ENCODE data around the gene DENND2A.
"Not testable (repeated sequence)": the region's sequence is repeated elsewhere in the genome, so short reads cannot be mapped to it uniquely, and the experiment has no call there.

The DENND2A gene

DNA sequence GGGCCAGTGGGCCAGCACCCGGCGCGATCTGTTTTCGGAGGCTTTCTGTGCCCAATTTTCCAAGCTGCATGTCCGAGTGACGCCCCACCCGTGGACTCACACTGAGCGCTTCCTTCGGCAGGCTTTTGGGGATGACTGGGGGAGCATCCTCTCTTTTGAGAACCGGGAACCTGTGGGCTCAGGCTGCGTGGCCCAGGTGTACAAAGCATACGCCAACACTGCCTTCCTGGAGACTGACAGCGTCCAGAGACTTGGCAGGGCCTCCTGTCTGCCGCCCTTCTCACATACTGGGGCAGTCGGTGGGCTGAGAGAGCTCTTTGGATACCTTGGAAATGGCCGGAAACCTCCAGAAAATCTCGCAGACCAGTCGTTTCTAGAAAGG, 33.2 kb upstream of the DENND2A start:
- H3K4me3 ChIP-seq: peak overlapping the region; percentile 54 to 90 (median 79)
- peak overlapping the region in 19 of 21 experiments; percentile 77 to 96 (median 89) for H3K27ac ChIP-seq

DNA sequence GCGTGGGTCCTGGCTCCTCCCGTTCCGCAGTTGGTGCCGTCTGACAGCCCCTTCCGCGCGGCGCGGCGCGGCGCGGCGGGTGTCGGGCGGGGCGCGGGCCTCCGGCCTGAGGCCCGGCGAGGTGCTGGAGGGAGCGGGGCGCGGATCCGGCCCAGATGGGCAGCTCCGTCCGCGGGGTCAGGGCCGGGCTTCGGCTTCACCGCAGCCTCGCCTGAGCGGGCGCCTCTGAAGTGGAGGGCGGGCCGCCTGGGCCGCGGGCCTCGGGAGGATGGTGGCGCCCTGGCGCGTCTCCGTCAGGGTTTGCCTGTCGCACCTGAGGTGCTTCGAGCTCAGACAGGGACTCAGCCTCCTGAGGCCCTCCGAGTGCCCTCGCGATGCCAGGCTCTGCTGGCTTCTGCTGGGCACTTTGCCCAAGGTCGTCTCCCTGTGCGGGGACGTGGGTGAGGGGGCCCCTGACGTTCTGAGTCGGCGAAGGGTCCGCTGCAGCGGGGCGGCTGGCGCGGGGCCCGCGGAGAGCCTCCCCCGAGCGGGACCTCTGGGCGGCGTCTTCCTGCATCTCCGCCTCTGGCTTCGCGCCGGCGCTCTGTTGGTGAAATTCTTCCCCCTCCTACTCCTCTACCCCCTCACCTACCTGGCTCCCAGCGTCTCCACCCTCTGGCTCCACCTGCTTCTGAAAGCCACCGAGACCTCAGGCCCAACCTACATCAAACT, 32.6 kb upstream of the DENND2A start:
- Histone ChIP-seq H3K4me3 (peak overlapping the region; percentile 54 to 90 (median 79)), H3K27ac (peak overlapping the region; percentile 66 to 96 (median 87))

DNA sequence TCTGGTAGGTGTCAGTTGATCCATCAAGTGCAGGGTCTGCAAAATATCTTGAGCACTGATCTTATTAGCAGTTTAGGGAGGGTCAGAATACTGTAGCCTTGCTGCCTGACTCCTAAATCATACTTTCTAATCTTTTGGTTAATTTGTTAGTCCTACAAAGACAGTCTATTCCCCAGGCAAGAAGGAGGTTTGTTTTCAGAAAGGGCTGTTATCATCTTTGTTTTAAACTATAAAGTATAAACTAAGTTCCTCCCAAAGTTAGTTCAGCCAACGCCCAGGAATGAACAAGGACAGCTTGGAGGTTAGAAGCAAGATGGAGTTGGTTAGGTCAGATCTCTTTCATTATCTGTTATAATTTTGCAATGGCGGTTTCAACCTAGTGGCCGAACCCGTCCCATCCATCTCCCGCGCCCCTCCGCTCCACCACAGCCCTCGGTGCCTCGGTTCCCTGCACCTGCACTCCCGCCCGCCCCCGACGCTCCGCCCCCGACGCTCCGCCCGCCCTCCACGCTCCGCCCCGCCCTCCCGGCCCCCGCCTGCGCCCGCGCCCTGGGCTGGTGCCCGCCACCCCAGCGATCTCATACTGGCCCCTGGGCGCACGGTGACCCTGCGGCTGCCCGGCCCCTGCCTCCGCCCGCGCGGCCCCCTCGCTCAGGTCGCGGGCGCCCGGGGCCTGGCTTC, 31.9 kb upstream of the DENND2A start, which contains the start of gene ADCK2:
Gene ADCK2 (plus strand): TSS at position 564 of the 681 bp plus-strand sequence. CDS start 386 bp downstream, outside the sequence.
- Histone ChIP-seq H3K4me3 (peak within 1 kb of the TSS; percentile 54 to 90 (median 79)), H3K27ac (peak within 1 kb of the TSS; percentile 66 to 96 (median 87))

DNA sequence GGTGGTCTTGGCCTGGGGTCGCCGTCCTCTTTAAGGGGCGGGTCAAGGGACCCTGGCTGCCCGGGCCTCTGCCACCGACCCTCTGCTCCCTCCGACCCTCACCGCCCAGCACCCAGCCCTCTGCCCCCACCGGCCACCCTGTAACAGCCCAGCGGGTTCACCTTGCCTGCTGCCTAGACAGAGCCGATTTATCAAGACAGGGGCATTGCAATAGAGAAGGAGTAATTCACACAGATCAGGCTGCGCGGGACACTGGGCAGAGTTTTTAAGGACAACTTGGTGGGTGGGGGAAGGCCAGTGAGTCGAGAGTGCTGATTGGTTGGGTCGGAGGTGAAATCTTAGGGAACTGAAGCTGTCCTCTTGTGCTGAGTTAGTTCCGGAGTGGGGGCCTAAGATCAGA, 31.4 kb upstream of the DENND2A start:
- Histone ChIP-seq H3K27ac (peak overlapping the region in 2 of 21 experiments; percentile 82 to 95), H3K4me3 (no peak overlapping the region)

DNA sequence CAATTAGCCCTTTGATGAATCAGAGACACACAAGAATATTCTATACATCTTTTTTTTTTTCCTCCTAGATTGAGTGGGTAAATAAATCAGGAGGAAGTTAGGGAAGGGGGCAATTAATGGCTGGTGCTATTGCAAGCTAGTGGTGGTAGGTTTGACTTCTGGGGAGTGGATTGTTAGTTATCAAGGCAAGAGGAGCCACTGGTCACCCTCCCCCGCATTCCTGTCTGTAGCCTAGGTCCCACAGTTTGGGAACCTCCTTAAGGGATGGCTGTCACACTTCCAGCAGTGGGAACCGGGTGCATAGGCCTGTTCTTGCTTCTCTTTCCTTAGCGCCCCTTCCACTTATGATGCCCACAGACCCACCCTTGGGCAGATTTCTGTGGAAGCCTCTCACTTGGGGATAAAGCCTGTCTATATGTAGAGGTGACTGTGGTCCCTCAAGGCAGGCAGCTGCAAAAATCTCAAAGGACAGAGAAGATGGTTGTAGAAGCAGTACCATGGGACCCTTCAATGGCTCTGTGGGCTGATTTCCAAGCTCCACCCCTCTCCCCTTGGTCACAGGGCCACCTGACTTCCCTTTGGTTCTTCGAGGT, 29.8 kb upstream of the DENND2A start:
- Histone ChIP-seq H3K4me3 (no peak overlapping the region), H3K27ac (no peak overlapping the region)

DNA sequence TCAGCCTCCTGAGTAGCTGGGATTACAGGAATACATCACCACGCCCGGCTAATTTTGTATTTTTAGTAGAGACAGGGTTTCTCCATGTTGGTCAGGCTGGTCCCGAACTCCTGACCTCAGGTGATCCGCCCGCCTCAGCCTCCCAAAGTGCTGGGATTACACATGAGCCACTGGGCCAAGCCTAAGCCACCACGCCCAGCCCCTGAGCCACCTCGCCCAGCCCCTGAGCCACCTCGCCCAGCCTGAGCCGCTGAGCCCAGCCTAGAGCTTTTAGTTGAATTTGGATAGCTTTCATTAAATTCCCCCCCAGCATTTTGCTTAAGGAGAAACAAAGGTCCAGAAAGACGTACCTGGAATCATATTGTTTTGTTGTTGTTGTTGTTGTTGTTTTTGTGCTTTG, 29.2 kb upstream of the DENND2A start:
- H3K27ac ChIP-seq, H3K4me3 ChIP-seq: not testable (repeated sequence)

DNA sequence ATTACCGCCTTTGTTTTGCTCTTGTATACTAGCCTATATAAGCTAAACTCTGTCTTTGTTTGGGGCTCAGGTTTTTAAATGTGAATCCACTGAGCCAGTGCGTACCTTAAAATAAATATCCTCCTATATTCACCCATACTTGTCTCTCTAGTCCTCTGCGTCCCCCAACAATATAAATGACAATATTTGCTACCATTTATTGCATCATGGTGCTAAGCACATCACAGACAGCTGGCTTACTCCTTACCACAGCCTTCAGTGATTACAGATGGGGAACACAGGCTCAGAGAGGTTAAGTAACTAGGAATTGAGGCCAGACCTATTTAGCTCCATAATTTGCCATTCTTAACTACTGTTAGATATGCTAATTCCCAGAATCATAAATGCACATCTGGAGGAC, 28.7 kb upstream of the DENND2A start:
- no peak overlapping the region for H3K27ac ChIP-seq
- no peak overlapping the region for H3K4me3 ChIP-seq

DNA sequence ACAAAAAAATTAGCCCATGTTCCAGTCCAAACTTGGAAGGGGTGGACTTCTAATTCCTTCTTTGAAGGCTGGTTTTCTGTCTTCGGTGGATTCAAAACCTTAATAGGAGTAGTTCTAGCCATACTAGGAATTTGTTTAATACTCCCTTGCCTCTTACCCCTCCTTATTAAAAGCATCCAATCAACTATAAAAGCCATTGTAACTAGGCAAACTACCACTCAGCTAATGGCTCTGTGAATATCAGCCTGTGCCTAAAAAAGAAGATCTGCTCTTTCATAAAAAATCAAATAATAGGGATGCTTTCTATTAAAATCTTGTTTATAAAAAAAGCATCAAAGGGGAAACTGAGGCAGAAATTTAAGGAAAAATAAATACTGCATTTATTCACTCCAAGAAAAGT, 28.0 kb upstream of the DENND2A start:
- H3K27ac ChIP-seq: no peak overlapping the region
- no peak overlapping the region for H3K4me3 ChIP-seq

DNA sequence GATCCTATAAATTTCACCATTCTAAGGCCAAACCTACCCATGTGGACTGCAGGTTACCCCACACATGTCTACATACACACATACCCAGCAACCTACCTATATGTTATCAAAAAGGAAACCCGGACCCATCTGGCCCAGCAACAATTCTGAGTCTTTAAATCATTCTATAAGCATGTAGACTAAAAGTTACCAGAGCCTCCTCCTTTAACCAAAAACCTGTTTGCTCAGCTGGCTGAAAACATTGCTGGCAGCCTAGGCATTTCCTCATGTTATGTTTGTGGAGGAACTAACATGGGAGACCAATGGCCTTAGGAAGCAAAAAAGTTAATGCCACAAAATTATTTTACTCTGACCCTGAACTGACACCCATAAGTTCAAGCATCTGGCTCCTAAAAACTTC, 26.9 kb upstream of the DENND2A start:
- H3K4me3 ChIP-seq: no peak overlapping the region
- H3K27ac ChIP-seq: no peak overlapping the region

DNA sequence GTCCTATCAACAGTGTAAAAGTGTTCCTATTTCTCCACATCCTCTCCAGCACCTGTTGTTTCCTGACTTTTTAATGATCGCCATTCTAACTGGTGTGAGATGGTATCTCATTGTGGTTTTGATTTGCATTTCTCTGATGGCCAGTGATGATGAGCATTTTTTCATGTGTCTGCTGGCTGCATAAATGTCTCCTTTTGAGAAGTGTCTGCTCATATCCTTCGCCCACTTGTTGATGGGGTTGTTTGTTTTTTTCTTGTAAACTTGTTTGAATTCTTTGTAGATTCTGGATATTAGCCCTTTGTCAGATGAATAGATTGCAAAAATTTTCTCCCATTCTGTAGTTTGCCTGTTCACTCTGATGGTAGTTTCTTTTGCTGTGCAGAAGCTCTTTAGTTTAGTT, 22.3 kb upstream of the DENND2A start:
- H3K27ac ChIP-seq, H3K4me3 ChIP-seq: not testable (repeated sequence)

DNA sequence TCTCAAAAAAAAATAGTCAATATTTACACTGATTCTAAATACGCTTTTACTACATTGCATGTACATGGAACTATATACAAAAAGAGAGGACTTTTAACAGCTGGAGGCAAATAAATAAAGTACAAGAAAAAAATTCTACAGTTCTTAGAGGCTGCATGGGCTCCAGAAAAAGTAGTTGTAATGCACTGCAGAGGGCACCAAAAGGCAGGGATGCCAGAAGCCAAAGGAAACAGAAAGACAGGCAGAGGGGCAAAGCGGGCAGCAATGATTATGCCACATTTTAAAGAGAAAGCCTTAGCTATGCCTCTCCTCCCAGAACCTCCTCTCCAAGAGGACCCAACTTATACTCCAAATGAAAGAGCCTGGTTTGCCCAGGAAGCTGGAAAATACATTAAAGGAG, 20.5 kb upstream of the DENND2A start:
- no peak overlapping the region for H3K27ac ChIP-seq

DNA sequence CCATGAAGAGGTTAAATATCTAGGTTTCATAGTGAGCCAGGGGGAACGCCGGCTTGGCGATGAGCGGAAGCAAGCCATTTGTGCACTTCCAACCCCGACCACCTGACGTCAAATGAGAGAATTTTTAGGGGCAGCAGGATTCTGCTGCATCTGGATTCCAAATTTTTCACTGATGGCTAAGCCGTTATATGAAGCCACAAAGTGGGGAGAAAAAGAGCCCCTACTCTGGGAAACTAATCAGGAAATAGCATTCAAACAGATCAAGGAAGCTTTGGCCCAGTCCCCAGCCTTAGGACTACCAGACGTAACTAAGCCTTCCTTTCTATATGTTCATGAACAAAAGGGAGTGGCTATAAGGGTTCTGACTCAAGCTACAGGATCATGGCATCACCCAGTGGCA, 19.2 kb upstream of the DENND2A start:
- H3K27ac ChIP-seq: no peak overlapping the region
- no peak overlapping the region for H3K4me3 ChIP-seq

More for the DNA sequence above, 20.5 kb upstream of the DENND2A start:
- no peak overlapping the region for H3K4me3 ChIP-seq

DNA sequence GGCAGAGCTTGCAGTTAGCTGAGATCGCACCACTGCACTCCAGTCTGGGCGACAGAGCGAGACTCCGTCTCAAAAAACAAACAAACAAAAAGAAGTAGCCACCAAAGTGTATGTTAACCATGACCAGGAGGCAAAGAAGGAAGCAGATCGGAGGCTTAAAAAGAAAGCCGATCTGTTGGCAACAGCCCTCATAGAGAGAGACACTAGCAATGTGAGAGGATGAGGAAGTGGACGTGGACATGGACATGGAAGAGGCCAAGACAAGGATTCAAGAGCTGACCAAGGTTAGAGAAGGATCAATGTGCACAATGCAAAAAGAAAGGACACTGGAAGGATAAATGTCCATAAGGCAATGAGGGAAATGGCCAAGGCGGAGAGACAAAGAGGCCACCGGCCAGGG, 17.3 kb upstream of the DENND2A start:
- Histone ChIP-seq H3K4me3 (no peak overlapping the region), H3K27ac (no peak overlapping the region)

DNA sequence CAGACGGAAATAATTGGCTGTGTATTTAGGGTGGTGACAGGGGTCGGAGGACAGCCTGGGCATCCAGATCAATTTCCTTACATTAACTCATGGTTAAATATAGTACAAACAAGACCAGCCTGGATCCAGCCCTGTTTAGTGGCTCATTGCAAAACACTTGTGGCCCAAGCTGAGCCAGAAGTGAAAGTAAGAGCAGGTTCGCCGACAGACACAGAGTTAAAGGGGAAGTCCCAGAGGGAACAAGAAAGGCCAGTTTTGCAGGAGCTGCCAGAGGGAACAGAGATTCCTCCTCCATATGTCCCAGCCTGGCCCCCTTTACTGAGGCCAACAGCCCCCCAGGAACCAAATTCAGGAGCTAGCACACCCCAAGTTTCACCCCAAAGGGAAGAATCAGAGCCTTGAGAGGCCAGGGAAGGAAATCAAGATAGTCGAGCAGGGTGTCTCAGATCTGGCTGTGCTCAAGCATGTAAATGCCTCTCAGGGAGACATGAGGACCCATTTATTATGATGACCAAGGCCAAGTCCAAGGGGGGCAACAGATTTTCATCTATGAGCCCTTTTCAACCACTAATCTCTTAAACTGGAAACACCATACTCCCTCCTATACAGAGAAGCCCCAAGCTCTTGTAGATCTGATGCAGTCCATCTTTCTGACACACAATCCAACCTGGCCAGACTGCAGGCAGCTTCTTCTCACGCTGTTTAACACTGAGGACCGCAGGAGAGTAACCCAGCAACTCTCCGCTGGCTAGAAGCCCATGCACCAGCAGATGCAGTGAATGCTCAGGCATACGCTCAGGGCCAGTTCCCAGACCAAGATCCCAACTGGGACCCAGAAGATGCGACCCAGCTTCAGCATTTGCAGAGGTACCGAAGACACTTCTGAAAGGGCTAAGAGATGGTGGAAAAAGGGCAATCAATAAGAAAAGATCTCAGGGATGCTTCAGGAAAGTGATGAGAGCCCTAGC, 16.2 kb upstream of the DENND2A start:
- H3K4me3 ChIP-seq: peak overlapping the region in 1 of 7 experiments; percentile 22
- H3K27ac ChIP-seq: peak overlapping the region in 11 of 21 experiments; percentile 5 to 66 (median 41)

DNA sequence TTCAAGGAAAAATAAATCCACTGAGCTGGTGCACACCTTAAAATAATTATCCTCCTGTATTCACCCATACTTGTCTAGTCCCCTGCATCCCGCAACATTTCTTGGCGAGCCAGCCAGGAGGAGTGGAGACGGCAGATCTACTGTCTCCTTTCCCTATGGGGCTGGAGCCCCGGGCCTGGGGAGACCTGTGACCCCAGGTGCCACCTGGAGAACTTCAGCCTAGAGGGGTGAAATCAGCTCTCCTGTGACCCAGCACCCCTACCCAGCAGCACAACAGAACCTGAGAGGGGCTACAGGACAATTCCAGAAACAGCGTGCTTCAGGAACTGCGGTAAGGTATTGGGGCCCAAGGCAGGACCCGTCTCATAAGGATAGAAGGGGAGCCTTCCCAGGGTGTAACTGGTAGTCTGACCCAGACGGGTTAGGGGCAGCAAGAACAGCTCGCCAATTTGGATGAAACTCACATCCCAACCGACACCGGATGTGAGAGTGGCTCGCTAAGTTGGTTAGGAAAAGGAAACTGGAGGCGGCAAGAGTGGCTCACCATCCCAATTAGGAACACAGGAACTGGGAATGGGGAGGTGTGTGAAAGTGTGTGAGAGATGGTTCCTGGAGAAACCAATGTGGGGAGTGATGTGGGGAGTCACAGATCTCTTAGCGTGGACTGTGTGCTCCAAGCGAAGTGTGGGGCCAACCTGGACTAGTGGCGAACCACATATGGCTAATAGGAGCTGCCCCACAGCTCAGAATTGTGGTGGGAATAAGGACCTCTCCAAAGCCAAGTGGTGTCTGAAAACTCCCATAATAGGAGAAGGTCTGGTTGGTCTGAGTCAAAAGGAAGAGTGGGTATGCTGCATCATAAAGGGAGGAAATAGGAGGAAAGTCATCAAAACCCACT, 15.1 kb upstream of the DENND2A start:
- Histone ChIP-seq H3K27ac (peak overlapping the region in 6 of 21 experiments; percentile 5 to 66 (median 42)), H3K4me3 (no peak overlapping the region)

DNA sequence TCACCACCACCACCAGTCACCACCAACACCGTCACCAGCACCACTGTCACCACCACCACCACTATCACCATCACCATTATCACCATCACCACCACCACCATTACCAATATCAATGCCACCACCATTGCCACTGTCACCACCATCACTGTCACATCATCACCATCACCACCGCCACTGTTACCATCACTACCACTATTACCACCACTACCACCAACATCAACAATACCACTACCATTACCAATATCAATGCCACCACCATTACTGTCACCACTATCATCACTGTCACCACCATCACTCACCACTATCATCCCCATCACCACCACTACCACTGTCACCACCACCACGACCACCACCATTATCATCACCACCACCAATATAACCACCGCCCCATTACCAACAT, 14.0 kb upstream of the DENND2A start:
- Histone ChIP-seq H3K27ac (no peak overlapping the region), H3K4me3 (no peak overlapping the region)

DNA sequence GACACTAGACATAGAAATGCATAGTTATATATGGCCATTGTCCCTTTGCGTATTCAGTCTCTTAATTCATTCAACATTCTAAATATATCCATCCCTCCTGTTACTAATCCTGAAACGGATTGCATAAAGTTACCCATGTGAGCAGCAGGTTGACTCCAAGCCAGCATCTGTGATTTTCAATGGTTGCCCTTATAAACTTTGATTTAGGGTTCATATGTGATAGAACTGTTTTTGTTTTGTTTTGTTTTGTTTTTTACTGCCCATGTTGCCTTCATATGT, 13.4 kb upstream of the DENND2A start:
- H3K4me3 ChIP-seq: no peak overlapping the region
- no peak overlapping the region for H3K27ac ChIP-seq

DNA sequence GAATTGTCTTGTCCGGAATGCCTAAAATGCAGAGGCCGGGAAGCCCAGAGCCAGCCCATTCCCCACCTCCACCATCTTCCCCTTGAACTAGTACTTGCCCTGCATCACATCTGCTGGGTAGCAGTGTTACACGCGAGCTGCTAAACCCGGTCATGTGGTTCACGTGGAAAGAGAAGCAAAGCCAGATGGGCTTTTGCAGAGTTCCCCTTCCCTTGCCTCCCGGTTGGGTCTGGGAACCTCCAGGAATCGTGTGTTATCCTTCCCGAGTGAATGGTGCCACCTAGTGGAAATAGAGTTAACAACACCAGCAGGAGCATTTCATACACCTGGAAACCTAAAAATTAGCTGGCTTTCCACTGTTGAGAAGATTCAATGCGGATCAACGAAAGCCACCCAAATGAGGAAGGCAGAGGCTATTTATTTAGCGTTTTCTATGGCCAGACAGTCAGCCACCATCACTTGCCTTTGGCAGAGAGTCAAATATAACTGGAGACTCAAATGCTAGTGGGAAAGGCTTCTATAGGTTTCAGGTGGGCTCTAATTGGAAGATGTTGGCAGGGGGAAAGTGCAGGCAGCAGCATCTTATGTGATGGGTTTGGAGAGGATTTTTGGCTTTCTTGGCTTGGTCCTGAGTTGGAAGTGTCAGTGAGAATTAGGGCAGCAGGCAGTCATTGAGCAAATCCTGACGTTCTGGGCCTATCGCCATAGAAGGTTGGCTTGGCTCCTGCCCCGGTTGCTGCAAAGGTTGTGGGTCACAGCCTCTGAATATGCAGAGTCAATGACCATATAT, 12.9 kb upstream of the DENND2A start:
- Histone ChIP-seq H3K4me3 (no peak overlapping the region), H3K27ac (no peak overlapping the region)

Measured in skin epidermis (tissue), 12 donors.